Naive thymus-derived CD4-positive, alpha-beta T cell (primary cell): ENCODE results near the gene GPAT3. TPM values are rescaled to one million over a fixed set of nuclear protein-coding genes. Genes with fewer than 3 reads are reported as not detected.

Experiments
- ATAC-seq: fragments of 150-1000 bp; cut with Tn5 transposase; 2 replicates; pipeline ENCODE4 v1.10.0; 2021; ENCODE audit warnings: mild to moderate bottlenecking, moderate library complexity
- CTCF ChIA-PET: fragments of 350-600 bp; sonication (Branson Sonifier 250); formaldehyde crosslinking; loops from one replicate; lab custom pipeline; 2021; ENCODE audit warnings: antibody characterized with exemption; lab: Charles Lee
- POLR2A ChIA-PET: fragments of 350-600 bp; sonication (Branson Sonifier 250); formaldehyde crosslinking; loops from one replicate; lab custom pipeline; 2021; ENCODE audit warnings: antibody characterized with exemption, inconsistent platforms; lab: Charles Lee
- DNase-seq, 9 donors: peaks; one replicate each; pipeline versions ENCODE4 v3.0.0 to v3.0.0-alpha.2; 2020 to 2022; ENCODE audit warnings: mixed read lengths in 1 of 9
- H3K27ac ChIP-seq: one replicate; pipeline ENCODE4 v1.7.0; 2013; ENCODE audit warnings: mild to moderate bottlenecking, low read depth, low read length, moderate library complexity
- H3K27me3 ChIP-seq, 2 donors: one replicate each; pipeline ENCODE4 v1.7.0; 2013; ENCODE audit warnings: low read length in 2 of 2, mild to moderate bottlenecking in 2 of 2, moderate library complexity in 2 of 2; ENCODE audit not compliant: control insufficient read depth in 2 of 2, insufficient read depth in 2 of 2
- H3K36me3 ChIP-seq, 3 experiments: 1 replicate in 2 of 3; 2 replicates in 1 of 3; pipeline ENCODE4 v1.7.0; 2013; ENCODE audit warnings: low read length in 3 of 3, mild to moderate bottlenecking in 3 of 3, moderate library complexity in 1 of 3; ENCODE audit not compliant: insufficient read depth in 3 of 3, control insufficient read depth in 2 of 3
- H3K4me1 ChIP-seq, 2 donors: one replicate each; pipeline ENCODE4 v1.7.0; 2013; ENCODE audit warnings: low read length in 2 of 2, mild to moderate bottlenecking in 2 of 2, moderate library complexity in 1 of 2; ENCODE audit not compliant: control insufficient read depth in 2 of 2, insufficient read depth in 2 of 2
- H3K4me3 ChIP-seq: 2 replicates; pipeline ENCODE4 v1.7.0; 2013; ENCODE audit warnings: mild to moderate bottlenecking, low read length
- H3K9me3 ChIP-seq, 3 experiments: 1 replicate in 2 of 3; 2 replicates in 1 of 3; pipeline ENCODE4 v1.7.0; 2013; ENCODE audit warnings: low read length in 3 of 3; ENCODE audit not compliant: control insufficient read depth in 2 of 3
- H3K27ac Mint-ChIP-seq, 9 donors: one replicate each; pipeline ENCODE4 v1.8.0; 2020 to 2022; ENCODE audit warnings: mixed read lengths in 9 of 9, mild to moderate bottlenecking in 8 of 9, moderate library complexity in 5 of 9, inconsistent platforms in 2 of 9
- H3K27me3 Mint-ChIP-seq, 5 donors: one replicate each; pipeline ENCODE4 v1.8.0; 2021 to 2022; ENCODE audit warnings: mixed read lengths in 5 of 5, mild to moderate bottlenecking in 1 of 5
- H3K36me3 Mint-ChIP-seq, 5 donors: one replicate each; pipeline ENCODE4 v1.8.0; 2020 to 2022; ENCODE audit warnings: mixed read lengths in 5 of 5, mild to moderate bottlenecking in 3 of 5, inconsistent platforms in 1 of 5
- H3K4me1 Mint-ChIP-seq, 7 donors: one replicate each; pipeline ENCODE4 v1.8.0; 2020 to 2022; ENCODE audit warnings: mixed read lengths in 7 of 7, mild to moderate bottlenecking in 3 of 7, inconsistent platforms in 1 of 7
- H3K4me3 Mint-ChIP-seq, 10 donors: one replicate each; pipeline ENCODE4 v1.8.0; 2020 to 2022; ENCODE audit warnings: mild to moderate bottlenecking in 10 of 10, mixed read lengths in 10 of 10, moderate library complexity in 6 of 10, inconsistent platforms in 2 of 10
- H3K9me3 Mint-ChIP-seq, 11 donors: one replicate each; pipeline ENCODE4 v1.8.0; 2020 to 2022; ENCODE audit warnings: mixed read lengths in 11 of 11, mild to moderate bottlenecking in 4 of 11, inconsistent platforms in 1 of 11, moderate library complexity in 1 of 11
- intact Hi-C, 2 donors: fragments of 100-400 bp; cut with micrococcal nuclease; formaldehyde crosslinking; loops; one replicate each; pipeline ENCODE4 v1.15.1; 2023
- polyA plus RNA-seq, 2 donors: library from polyadenylated mRNA; unstranded; fragments of 300-500 nt; fragmentation: Illumina TruSeq; gene quantifications; one replicate each; pipeline ENCODE4 v1.2.3, GENCODE V29; 2021
- total RNA-seq, 6 experiments: library from RNA in 5 of 6; stranded (reverse) in 5 of 6; gene quantifications; 1 replicate in 5 of 6; 2 replicates in 1 of 6; pipeline ENCODE4 v1.2.3 and lab custom pipeline; 2021 to 2026

GPAT3 gene
- total and polyA plus RNA-seq, 7 experiments from 2014 or later, result 1.5 to 14.6 (median 4.4) TPM

- H3K27ac Mint-ChIP-seq, result peak overlapping the region in 1 of 9 donors; percentile 20
- intact Hi-C loops, result loop anchor here in 1 of 2 donors (2.0 kb wide), 1 partner anchor 18 kb away; no protein-coding TSS in a partner anchor
- H3K36me3 ChIP-seq, result no peaks in the 10 kb centered on the region
- peaks cover 0 to under 1% (median 0%) of the 10 kb centered on the region in 5 donors for H3K36me3 Mint-ChIP-seq
- DNase-seq (no peak), ATAC-seq (no peak)
- H3K4me3 ChIP-seq, result no peak overlapping the region
- H3K27me3 ChIP-seq, result no peaks in the 10 kb centered on the region
- no peaks in the 10 kb centered on the region for H3K9me3 ChIP-seq
- ChIA-PET CTCF (interaction anchor here (0.7 to 0.8 kb wide), 3 partner anchors 24 to 131 kb away, joined by 3 to 4 read pairs (median 3); no protein-coding TSS in a partner anchor), POLR2A (no interaction called here)
- H3K4me3 Mint-ChIP-seq, result no peak overlapping the region
- H3K4me1 Mint-ChIP-seq, result peaks cover 0 to 7% (median 2%) of the 10 kb centered on the region in 7 donors
- no peaks in the 10 kb centered on the region for H3K4me1 ChIP-seq
- peaks cover 0 to 1% (median 0%) of the 10 kb centered on the region in 11 donors for H3K9me3 Mint-ChIP-seq
- H3K27me3 Mint-ChIP-seq, result no peaks in the 10 kb centered on the region
- H3K27ac ChIP-seq, result no peak overlapping the region
Measured at GRCh38 chr4:83510442-83510841, 25.5 kb upstream of the GPAT3 start.

GRCh38 chr4:83516042-83516772, 19.7 kb upstream of the GPAT3 start:
- peaks cover 0 to 4% (median 0%) of the 10 kb centered on the region in 11 donors for H3K9me3 Mint-ChIP-seq
- Histone ChIP-seq H3K4me3 (no peak overlapping the region), H3K27ac (no peak overlapping the region), H3K4me1 (no peaks in the 10 kb centered on the region), H3K9me3 (no peaks in the 10 kb centered on the region), H3K27me3 (no peaks in the 10 kb centered on the region), H3K36me3 (no peaks in the 10 kb centered on the region)
- POLR2A ChIA-PET, result no interaction called here
- intact Hi-C loops, result no loop called here
- CTCF ChIA-PET, result no interaction called here
- H3K27me3 Mint-ChIP-seq, result peaks cover 0 to 9% (median 0%) of the 10 kb centered on the region in 5 donors
- ATAC-seq (no peak), DNase-seq (no peak)
- H3K27ac Mint-ChIP-seq, result no peak overlapping the region
- no peaks in the 10 kb centered on the region for H3K36me3 Mint-ChIP-seq
- H3K4me3 Mint-ChIP-seq, result no peak overlapping the region
- H3K4me1 Mint-ChIP-seq, result no peaks in the 10 kb centered on the region

GRCh38 chr4:83522239-83522638, 13.7 kb upstream of the GPAT3 start:
- ChIA-PET POLR2A (no interaction called here), CTCF (no interaction called here)
- Histone ChIP-seq H3K27ac (no peak overlapping the region), H3K4me1 (no peaks in the 10 kb centered on the region), H3K36me3 (no peaks in the 10 kb centered on the region), H3K4me3 (no peak overlapping the region), H3K9me3 (no peaks in the 10 kb centered on the region), H3K27me3 (no peaks in the 10 kb centered on the region)
- no peaks in the 10 kb centered on the region for H3K36me3 Mint-ChIP-seq
- ATAC-seq (no peak), DNase-seq (no peak)
- peaks cover 0 to 2% (median 0%) of the 10 kb centered on the region in 7 donors for H3K4me1 Mint-ChIP-seq
- H3K9me3 Mint-ChIP-seq, result peaks cover 0 to 5% (median 0%) of the 10 kb centered on the region in 11 donors
- intact Hi-C loops, result no loop called here
- H3K27me3 Mint-ChIP-seq, result peaks cover 4 to 22% (median 10%) of the 10 kb centered on the region in 5 donors
- H3K27ac Mint-ChIP-seq, result no peak overlapping the region
- no peak overlapping the region for H3K4me3 Mint-ChIP-seq

DNA sequence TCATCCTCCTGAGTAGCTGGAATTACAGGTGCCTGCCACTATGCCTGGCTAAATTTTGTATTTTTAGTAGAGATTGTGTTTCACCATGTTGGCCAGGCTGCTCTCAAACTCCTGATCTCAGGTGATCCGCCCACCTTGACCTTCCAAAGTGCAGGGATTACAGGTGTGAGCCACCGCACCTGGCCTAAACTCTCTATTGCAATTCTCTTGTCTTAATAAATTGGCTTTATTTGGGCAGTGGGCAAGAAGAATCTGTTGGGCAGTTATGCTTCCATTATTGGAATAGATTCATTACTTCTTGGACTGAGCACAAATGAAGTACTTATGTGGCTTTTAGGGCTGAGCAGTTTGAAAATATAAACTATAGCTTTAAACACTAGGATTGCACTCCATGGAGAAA, 8.2 kb upstream of the GPAT3 start:
- peaks cover 10 to 30% (median 21%) of the 10 kb centered on the region in 5 donors for H3K27me3 Mint-ChIP-seq
- intact Hi-C loops, result loop anchor here in 1 of 2 donors (2.0 kb wide), 1 partner anchor 17 kb away; no protein-coding TSS in a partner anchor

GRCh38 chr4:83536362-83537272, 709 bp downstream of the GPAT3 start:
- ChIA-PET CTCF (interaction anchor here (0.6 to 1.2 kb wide), 2 partner anchors 92 to 980 kb away, joined by 3 to 4 read pairs; no protein-coding TSS in a partner anchor), POLR2A (interaction anchor here (2.0 to 2.8 kb wide), 2 partner anchors 52 to 81 kb away, joined by 8 to 16 read pairs; partner anchors contain the start of genes ABRAXAS1, HELQ and MRPS18C)
- intact Hi-C loops, result loop anchor here (1.0 to 5.0 kb wide), 4 partner anchors 52 to 634 kb away; partner anchors contain the start of genes ABRAXAS1 (in 1 of the 2), HELQ (in 1 of the 2) and THAP9 (in 1 of the 2)
- peak overlapping the region; percentile 87 to 97 (median 90) for H3K4me3 Mint-ChIP-seq
- H3K27me3 Mint-ChIP-seq, result peaks cover 0 to 55% (median 15%) of the 10 kb centered on the region in 5 donors
- Histone ChIP-seq H3K4me3 (peak overlapping the region; percentile 80), H3K27ac (peak overlapping the region; percentile 56), H3K36me3 (peaks cover 0 to 5% (median 0%) of the 10 kb centered on the region in 3 experiments), H3K9me3 (no peaks in the 10 kb centered on the region), H3K4me1 (peaks cover 0 to 8% of the 10 kb centered on the region in 2 donors), H3K27me3 (no peaks in the 10 kb centered on the region)
- no peaks in the 10 kb centered on the region for H3K36me3 Mint-ChIP-seq
- peak in 1 of 9 donors; percentile 4 for DNase-seq
- H3K27ac Mint-ChIP-seq, result peak overlapping the region in 8 of 9 donors; percentile 12 to 80 (median 36)
- ATAC-seq, result peak; percentile 14
- no peaks in the 10 kb centered on the region for H3K9me3 Mint-ChIP-seq
- H3K4me1 Mint-ChIP-seq, result peaks cover 13 to 37% (median 17%) of the 10 kb centered on the region in 7 donors

More for the DNA sequence above, 8.2 kb upstream of the GPAT3 start:
- no peaks in the 10 kb centered on the region for H3K9me3 ChIP-seq
- Mint-ChIP-seq H3K4me3 (no peak overlapping the region), H3K4me1 (peaks cover 0 to 2% (median 0%) of the 10 kb centered on the region in 7 donors), H3K27ac (no peak overlapping the region), H3K9me3 (peaks cover 0 to 6% (median 0%) of the 10 kb centered on the region in 11 donors), H3K36me3 (no peaks in the 10 kb centered on the region)
- ATAC-seq (no peak), DNase-seq (no peak)
- H3K4me3 ChIP-seq, result no peak overlapping the region
- POLR2A ChIA-PET, result interaction anchor here (0.6 kb wide), 1 partner anchor 1150 kb away, joined by 3 read pairs; no protein-coding TSS in a partner anchor
- no peaks in the 10 kb centered on the region for H3K27me3 ChIP-seq
- H3K27ac ChIP-seq, result no peak overlapping the region
- H3K4me1 ChIP-seq, result no peaks in the 10 kb centered on the region
- CTCF ChIA-PET, result interaction anchor here (1.0 kb wide), 1 partner anchor 15 kb away, joined by 3 read pairs; no protein-coding TSS in a partner anchor
- H3K36me3 ChIP-seq, result no peaks in the 10 kb centered on the region

- Mint-ChIP-seq H3K27ac (no peak overlapping the region), H3K4me1 (peaks cover 0 to 14% (median 5%) of the 10 kb centered on the region in 7 donors), H3K36me3 (peaks cover 0 to 8% (median 0%) of the 10 kb centered on the region in 5 donors), H3K27me3 (peaks cover 0 to 13% (median 0%) of the 10 kb centered on the region in 5 donors), H3K4me3 (no peak overlapping the region), H3K9me3 (peaks cover 0 to 1% (median 0%) of the 10 kb centered on the region in 11 donors)
- CTCF ChIA-PET, result interaction anchor here (1.0 kb wide), 1 partner anchor 15 kb away, joined by 3 read pairs; no protein-coding TSS in a partner anchor
- H3K4me1 ChIP-seq, result no peaks in the 10 kb centered on the region
- DNase-seq (no peak), ATAC-seq (no peak)
- no peaks in the 10 kb centered on the region for H3K36me3 ChIP-seq
- POLR2A ChIA-PET, result no interaction called here
- H3K27ac ChIP-seq, result no peak overlapping the region
- intact Hi-C loops, result no loop called here
- no peaks in the 10 kb centered on the region for H3K27me3 ChIP-seq
- H3K9me3 ChIP-seq, result no peaks in the 10 kb centered on the region
- no peak overlapping the region for H3K4me3 ChIP-seq
Measured at GRCh38 chr4:83542225-83542624, 6.3 kb downstream of the GPAT3 start.
